Cortex of kidney (tissue), 1 donor: ENCODE data around the gene USP34.
"Not testable (repeated sequence)": the region's sequence is repeated elsewhere in the genome, so short reads cannot be mapped to it uniquely, and the experiment has no call there.

Experiments used
- DNase-seq: peaks from one replicate; lab custom pipeline; 2025; lab: John Stamatoyannopoulos, UW

The USP34 gene

DNA sequence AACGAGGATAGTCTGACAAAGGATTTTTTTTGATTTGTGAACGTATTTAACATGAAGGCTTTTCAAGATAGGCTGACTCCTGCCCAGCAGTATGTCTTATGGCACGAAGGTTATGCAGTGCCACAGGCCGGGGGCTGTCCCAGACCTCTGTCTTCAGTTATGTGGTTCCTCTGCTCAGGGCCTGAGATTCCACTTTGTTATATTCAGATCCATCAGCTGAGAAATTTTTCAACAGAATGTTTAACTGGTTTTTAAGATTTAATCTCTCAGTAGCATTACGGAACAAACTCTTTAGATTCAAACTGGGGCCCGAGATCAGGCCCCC is 288.9 kb downstream of the USP34 start:
- DNase-seq: no peak

DNA sequence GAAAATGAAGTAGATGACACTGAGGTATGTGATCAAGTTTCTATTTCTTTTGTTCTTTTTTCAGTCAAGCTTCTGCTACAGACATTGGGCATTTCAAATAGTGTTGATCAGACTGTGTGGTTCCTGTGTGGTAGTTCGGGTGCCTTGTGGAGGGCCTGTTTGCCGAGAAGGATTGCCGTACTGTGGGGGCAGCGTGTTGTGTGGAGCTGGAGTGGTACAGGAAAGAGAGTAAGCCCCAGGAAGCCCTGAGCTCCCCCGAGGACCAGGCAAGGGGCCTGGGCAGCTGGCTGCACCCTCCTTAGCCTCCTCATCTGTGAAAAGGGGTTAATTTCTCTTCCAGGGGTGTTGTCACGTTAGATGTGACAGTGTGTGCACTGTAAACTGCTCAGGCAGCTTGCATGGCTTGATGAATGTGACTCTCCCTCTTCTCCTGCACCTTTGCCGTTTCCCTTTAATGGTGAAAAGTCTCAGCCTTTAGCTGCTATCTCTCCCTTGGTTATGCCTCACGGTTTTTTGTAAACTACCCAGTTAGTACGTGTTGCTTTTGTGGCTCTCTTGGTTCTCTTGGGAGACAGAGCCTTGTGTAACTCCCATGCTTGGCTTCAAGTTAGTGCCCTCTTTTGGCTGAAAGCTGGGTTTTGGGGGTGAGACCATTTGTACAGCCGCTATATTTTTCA is 289.4 kb downstream of the USP34 start:
- no peak for DNase-seq

DNA sequence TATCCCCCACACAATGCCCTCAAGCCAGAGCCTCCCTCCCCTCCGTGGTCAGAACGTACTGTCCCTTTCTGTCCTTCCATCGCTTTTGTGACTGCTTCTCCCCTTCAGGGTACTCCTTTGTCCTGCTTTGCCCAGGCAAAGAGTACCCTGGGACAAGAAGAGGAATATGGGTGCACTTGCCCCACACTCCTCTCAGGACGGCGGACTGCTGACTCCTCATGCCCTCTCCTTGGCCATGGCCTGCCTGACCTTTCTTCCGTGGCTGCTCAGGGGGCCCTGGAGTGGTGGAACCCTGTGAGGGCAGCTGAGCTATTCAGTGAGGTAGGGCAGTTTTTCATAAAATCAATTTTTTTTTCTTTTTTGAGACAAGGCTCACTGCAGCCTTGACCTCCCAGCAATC is 290.2 kb downstream of the USP34 start:
- DNase-seq: no peak

DNA sequence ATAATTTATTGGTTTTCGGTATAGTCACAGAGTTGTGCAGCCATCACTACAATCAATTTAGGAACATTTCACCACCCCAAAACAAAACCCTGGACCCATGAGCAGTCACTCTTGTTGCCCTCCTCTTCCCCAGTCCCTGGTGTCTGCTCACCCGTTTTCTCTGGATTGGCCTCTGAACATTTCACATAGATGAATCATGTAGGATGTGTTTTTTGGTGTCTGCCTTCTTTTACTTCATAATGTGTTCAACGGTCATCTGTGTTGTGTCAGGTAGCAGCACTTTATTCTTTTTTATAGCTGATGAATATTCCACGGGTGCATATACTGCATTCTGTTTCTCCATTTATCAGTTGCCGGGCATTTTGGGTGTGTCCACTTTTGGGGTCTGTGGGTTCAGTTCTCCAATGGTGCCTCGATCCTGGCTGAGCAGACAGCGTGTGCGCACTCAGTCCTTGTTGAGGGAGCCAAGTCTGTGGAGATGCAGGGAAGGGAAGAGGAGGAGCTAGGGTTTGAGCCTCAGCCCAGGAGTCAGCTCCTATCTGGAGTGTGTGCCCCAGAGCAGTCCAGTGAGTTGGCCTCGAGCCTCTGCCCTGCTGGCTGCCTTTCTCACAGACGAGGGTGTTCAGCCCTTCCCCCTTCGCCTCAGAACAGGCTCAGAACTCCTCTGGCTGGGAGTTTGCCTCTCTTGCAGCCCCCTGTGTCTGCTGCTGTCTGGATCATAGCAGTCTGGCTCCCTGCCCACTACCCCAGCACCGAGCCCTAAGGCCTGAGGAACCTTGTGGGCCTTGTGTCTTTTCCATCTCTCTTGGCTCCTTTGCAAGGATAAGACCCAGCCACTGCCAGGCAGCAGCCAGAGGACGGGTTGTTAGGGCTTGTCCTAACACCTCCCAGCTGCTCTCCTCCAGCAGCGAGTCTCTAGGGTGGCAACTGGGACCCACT is 290.9 kb downstream of the USP34 start:
- no peak for DNase-seq

DNA sequence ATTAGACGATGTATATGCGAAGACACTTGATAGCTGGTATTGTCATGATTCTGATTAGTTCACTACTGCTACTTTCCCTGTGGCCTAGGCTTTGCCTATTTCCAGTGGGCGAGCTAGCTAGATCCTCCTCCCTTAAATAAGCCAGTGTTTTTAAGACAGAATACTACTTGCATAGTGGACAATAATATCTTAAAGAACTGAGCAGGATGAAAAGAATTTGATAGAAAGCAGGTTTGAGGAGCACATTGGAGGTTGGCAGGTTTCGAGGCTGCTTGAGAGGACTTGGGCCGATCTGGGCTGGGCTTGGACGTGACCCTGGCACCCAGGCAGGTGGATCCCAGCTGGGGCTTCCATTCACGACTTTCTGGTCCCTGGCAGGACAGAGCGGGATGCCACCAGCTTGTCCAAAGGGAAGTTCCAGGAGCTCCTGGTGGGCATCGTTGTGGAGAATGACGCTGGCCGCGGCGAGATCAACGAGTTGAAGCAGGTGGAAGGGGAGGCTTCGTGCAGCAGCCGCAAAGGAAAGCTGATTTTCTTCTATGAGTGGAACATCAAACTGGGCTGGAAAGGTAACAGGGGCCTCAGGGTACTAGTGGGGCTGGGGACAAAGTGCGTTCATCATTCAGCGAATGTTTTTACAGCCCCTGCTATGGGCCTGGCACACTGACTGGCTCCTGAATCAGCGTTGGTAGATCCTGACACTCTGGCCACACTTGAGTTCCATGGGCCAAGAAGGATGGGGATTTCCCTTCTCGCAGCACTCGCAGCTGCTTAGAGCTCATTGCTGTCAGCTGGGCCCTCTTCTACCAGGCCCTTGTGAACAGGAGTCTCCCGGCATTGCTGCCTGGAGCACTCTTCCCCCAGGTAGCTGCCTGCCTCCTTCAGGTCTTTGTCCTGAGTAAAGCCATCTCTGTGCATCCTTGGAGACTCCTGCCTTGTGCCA is 292.0 kb downstream of the USP34 start:
- DNase-seq: no peak

DNA sequence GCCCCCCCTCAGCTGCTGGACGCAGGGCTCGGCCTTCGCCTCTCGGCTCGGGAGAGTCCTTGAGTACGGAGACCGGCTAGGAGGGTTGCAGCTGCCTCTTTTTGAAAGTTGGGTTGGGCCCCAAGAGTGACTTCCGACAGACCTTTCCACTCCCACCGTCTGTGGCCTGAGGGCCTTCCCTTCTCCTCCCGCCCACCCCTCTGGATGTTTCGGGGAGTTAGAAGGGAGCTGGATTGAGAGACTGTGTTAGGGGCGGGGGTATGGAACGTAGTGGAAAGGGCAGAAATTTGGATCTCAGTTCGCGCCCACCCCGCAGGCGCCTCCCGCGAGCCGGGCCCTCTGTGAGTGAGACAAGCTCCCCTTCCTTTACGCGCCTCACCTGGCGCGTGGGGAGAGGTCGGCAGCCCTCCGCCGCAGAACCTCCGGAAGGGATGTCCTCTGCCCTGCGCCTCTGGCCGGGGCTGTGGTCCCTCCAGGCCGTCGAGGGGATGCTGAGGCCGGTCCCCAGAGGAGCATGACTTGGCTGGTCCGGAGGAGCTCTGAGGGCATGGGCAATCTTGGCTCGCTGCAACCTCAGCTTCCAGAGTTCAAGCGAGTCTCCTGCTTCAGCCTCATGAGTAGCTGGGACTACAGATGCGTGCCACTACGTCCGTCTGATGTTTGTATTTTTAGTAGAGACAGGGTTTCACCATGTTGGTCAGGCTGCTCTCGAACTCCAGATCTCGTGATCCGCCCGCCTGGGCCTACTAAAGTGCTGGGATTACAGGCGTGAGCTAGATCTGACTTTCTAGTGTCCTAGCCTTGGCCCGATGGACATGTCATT is 292.9 kb downstream of the USP34 start:
- DNase-seq: no peak

DNA sequence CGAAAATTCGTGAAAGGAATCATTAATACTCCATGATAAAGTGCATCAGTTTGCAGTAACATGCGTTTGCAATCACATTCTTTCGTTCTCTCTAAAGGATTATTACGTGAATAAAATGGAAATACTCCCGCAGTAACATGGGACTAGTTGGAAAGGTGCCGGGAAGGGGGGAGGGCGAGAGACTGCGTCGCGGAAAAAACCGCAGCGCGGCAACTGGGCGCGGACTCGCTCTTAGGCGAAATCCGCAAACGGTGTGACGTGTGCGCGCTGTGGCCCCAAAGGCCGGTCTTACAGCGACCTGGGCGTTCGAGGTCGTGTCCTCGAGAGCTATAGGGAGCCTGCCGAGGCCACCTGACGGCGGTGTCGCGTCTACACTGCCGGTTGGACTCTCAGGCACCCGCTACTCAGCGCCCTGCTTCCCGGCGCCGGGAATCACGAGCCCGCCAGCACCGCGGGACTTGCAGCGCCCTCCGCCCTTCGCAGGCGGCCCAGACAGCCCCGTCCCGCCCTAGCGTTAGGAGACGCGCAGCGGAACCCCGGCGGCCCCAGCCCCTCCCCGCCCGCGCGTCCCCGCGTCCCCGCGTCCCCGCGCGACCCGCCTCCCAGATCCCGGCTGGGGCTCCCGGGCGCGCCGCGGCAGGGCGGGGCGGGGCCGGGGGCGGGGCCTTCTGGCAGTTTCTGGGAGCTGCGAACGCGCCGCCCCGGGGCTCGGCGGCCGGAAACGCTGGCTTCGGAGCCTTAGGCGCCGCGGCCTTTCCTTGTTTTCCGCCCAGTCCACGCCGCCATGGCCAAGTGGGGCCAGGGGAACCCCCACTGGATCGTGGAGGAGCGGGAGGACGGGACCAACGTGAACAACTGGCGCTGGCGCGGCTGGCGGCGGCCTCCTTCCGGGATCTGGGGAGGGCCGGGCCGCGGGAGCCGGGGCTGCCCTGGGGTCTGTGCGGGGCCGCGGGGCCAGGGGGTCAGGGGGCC is 293.8 kb downstream of the USP34 start:
- DNase-seq: peak; percentile 100

DNA sequence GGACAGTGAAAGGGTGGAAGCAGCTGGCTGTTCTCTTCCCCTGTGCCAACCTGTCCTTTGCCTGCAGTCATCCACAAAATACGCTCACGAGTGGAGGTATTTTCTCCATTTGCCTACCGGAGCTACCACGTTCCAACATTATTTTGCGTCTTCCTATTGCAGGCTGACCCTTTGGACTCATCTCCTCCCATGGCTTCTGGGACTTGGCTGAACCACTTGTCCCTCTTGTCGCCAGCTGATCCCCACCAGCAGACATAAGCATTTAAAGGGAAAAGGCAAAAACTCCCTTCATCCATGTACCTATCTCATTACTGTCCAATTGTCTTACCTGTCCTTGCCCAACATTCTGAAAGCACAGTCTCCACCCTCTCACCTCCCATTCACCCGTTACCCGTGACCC is 295.9 kb downstream of the USP34 start:
- DNase-seq: no peak

DNA sequence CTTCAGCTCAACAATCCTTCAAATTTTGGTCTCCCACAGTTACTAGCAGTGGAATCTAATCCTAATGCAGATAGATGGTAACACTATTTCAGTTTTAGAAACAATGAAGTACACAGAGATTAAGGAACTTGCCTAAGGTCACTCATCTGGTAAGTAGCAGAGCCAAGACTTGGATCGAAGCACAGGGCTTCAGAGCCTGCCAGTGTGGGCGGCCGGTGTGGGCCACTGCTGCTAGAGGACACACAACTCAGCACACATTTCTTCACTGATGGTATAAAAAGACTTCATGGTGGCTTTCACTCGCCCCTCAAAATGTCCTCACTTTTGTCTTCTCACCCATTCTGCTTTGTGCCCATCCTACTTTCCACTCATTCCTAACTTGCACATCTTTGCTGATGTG is 297.8 kb downstream of the USP34 start:
- DNase-seq: no peak

DNA sequence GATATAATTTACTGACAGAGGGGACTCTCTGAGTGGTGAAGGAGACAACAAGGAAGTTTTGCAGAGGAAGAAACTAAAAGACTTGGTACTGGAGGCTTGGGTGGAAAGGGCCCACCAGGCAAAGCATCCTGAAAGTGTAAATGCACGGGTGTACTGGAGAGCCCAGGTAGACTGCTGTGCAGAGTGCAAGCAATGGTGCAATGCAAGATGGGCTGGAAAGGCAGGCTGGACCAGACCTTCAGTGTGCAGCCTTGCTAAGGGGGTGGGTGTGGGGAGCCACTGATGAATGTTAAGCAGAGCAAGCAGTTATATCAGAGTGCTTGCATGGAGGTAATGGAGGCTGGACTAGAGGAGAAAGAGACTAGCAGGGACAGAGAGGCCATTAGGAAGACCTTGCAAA is 298.2 kb downstream of the USP34 start:
- DNase-seq: no peak

DNA sequence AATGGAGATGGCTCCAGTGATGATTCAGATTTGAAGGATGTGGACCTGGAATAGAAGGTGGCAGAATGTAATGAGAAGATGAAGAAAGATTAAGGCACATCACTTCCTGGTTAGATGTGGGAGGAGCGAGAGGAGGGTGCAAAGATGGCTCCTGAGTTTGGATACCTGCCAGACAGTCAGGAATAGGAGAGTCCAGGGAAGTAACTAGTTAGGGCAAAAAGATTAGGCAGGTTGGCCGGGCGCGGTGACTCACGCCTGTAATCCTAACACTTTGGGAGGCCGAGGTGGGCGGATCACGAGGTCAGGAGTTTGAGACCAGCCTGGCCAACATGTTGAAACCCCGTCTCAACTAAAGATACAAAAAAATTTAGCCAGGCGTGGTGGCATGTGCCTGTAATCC is 303.3 kb downstream of the USP34 start:
- no peak for DNase-seq

DNA sequence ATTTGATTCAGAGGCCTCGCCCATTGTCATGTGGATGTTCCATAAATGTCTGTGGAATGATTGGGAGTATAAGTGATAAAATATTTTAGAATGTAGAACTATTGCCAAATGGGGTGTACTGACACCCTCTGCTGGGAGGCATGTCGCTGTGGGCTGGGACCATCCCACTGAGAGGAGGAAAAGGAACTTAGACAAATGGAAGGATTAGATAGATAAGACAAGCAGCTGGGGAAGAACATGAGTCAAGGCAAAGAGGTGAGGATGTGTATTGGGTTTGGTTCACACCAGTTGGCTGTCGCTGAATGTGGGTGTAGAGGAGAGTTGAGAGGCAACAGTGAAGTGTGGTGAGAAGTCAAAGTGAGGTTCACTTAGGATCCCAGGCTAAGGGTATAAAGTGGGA is 304.9 kb downstream of the USP34 start:
- no peak for DNase-seq

DNA sequence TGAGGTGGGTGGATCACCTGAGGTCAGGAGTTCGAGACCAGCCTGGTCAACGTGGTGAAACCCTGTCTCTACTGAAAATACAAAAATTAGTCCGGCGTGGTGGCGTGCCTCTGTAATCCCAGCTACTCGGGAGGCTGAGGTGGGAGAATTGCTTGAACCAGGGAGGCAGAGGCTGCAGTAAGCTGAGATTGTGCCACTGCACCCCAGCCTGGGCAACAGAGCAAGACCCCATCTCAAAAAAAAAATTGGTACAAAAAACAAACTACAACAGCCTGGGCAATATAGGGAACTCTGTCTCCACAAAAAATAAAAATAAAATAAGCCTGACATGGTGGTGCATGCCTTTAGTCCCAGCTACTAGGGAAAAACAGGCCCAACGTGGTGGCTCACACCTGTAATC is 305.8 kb downstream of the USP34 start:
- not testable (repeated sequence) for DNase-seq

DNA sequence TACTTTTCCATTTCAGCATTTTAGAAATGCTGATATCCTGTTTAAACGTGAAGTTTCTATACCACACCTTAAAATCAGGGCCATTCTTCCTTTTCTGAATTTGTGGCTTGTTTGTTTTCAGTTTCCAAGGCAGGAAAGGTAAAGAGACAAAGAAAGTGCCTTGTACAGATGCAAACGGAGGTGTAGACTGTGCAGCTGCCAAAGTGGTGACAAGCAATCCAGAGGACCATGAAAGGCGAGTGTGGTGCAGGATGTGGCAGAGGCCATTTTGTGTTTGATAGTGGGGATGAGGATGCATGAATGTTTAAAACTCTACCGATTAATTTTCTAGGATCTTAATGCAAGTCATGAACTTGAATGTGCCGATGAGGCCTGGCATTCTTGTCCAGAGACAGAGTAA is 308.2 kb downstream of the USP34 start:
- DNase-seq: no peak

DNA sequence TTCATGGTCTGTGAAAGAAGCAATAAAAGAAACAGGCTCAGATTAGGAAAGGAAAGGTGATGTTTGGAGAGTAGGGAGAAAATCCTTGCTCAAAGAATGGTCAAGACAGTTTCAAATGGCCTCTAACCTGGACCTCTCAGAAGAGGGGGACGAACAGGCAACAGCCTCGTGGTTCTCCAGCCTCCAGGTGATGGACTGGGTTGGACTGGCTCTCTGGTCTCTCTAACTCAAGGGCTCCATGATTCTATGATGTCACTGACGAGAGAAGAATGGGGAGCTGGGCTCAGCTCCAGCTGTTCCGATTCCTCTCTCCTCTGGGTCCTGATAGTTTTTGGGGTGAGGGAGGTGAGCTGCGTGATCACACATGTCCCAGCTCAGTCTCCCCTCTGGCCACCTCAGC is 309.0 kb downstream of the USP34 start, which contains the start of gene C2orf74:
TSS of gene C2orf74 (plus strand) at position 301 of the 400 bp plus-strand sequence. CDS start 327 bp downstream, outside the sequence.
- DNase-seq: no peak

DNA sequence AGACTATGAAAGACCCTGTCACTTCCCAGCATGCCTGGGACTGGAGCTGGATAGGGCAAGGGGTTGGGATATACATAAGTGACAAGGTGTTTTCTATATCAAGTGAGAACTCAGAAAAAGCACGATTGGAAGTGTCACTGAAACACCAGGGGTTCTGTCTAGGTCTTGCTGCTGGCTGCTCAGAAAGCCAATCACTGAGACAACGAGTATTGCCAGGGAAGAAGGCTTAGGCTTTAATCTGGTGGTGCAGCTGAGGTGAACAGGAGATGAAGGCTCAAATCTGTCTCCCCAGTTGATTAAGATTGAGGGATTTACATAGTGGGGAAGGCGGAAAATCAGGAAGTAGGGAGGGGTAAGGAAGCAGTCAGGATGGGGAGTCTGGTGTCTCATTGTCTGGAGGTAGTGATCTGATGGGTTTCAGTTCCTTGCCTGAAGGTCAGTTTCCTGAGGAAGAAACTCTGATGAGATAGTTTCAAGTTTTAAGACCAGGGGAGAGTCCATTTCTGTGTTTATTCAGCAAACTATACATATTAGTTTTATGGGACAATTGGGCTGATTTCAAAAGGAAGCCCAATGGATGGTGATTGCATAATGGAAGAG is 312.4 kb downstream of the USP34 start:
- no peak for DNase-seq

DNA sequence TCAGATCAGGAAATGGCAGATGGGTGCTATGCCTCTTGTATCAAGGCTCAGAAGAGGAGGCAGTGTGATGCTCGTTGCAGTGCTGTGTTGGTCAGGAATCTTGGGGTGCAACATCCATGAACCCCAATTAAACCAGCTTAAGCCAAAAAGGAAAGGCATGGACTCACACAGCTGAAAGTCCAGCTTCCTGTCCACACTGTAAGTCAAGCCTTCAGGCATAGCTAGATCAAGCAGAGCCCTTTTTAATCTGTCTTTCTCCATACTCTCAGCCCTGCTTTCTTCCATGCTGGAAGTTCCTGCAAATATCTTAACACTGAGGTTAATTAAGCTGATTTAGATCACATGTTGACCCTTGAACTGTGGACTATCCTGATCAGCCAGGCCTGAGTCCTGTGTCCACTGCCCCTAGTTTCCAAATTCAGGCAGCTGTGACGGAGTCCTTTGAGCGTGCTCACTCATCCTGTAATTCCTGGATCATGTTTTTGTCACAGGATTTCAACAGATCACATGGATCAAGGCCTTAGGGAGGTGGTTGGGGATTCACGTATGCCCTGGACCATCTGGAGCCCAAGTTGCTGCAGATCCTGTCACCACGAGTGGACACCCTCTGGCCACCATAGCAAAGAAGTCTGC is 313.4 kb downstream of the USP34 start:
- DNase-seq: no peak

DNA sequence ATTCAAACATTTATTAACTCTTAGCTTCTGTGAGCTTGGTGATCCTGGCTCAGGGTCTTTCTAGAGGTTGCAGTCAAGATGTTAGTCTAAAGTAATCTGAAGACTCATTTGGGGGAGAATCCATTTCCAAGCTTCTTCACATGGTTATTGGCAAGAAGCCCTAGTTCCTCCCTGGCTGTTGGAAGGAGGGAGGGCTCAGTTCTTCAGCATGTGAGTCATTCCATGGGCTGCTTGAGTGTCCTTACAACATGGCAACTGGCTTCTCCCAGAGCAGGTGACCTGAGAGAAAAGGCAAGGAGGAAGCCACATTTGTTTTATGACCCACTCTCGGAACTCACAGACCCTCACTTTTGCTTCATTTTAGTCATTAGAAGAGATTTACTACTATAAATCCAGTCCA is 319.5 kb downstream of the USP34 start:
- no peak for DNase-seq

DNA sequence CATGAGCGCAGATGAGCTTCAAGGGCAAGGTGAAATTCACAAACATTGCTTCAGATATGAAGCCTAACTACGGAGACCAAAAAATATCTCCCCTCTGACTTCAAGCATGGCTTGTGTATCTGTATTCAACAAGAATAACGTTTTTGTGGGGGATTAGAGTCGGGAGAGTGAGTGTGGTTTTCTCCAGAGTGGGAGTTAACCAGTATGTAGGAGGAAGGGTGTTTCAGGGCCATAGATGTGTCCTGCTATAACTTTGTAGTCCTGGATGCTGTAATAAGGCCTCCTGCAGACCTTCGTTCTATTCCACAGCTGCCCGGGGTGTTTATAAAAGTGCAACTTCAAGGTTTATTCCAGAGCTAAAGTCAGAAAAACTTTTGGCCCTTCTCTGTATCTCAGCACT is 321.8 kb downstream of the USP34 start:
- DNase-seq: no peak
